GM12865 (cell line): ENCODE data around the gene CNN1.
"Not testable (repeated sequence)": the region's sequence is repeated elsewhere in the genome, so short reads cannot be mapped to it uniquely, and the experiment has no call there.

Source experiments
- DNase-seq: peaks from one replicate; pipeline ENCODE4 v3.0.0; 2010; ENCODE audit warnings: low read depth
- H3K4me3 ChIP-seq: 2 replicates; pipeline ENCODE4 v1.5.1; 2011; ENCODE audit warnings: mild to moderate bottlenecking, low read depth, low read length, control low read depth
- TF ChIP-seq, protein P1 (sequence below): IDR thresholded peaks from 2 replicates; pipeline ENCODE4 v1.5.1; 2011; ENCODE audit warnings: low read length, control low read depth, low read depth, inconsistent platforms; ENCODE audit not compliant: insufficient read depth; ENCODE audit errors: missing control alignments

The CNN1 gene

DNA sequence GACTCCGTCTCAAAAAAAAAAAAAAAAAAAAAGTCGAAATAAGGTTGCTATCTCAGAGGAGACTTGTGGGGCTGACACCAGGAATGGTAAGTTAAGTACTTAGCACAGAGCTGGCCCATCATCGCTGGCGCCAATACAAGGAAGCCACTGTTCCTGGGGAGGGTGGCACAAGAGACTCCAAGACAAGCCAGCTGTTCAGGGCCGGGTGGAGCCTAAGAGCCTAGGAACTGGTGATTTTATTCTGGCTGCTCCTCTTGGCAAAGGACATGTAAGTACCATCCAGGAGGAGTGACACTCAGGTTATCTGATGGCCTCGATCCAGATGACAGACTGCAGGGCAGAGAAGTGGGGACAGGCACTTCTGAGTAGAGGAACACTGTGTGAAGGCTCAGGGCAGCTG, 16.6 kb downstream of the CNN1 start:
- no peak for DNase-seq
- no peak overlapping the region for H3K4me3 ChIP-seq

DNA sequence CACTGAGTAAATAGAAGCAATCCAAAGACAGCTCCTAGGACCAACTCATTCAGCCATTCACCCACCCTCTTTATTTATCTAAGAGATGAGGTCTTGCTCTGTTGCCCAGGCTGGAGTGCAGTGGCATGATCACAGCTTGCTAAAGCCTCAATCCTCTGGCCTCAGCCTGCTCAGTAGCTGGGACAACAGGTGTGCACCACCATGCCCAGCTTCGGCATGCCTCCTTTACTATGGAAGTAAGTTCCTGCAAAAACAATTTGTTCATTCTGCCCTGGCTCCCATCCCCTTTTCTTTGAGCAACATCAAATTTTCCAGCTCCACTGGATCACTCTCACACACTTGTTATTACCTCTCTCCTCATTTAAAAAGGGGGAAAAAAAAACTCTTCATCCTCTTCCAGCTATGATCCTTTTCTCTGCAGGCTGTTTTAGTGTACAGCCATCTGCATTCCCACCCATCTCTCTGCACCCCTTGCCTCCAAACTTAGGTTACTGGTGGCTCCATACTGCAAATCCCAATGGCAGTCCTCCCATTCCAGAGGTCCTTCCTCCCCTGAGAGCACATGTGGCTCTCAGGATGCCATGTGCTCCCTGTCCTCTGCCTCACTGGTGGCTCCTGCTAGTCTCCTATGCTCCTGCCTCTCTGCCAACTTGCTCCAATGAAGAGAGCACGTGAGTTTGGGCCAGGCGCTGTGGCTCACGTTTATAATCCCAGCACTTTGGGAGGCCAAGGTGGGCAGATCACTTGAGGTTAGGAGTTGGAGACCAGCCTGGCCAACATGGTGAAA, 18.2 kb downstream of the CNN1 start:
- TF ChIP-seq, protein P1, sequence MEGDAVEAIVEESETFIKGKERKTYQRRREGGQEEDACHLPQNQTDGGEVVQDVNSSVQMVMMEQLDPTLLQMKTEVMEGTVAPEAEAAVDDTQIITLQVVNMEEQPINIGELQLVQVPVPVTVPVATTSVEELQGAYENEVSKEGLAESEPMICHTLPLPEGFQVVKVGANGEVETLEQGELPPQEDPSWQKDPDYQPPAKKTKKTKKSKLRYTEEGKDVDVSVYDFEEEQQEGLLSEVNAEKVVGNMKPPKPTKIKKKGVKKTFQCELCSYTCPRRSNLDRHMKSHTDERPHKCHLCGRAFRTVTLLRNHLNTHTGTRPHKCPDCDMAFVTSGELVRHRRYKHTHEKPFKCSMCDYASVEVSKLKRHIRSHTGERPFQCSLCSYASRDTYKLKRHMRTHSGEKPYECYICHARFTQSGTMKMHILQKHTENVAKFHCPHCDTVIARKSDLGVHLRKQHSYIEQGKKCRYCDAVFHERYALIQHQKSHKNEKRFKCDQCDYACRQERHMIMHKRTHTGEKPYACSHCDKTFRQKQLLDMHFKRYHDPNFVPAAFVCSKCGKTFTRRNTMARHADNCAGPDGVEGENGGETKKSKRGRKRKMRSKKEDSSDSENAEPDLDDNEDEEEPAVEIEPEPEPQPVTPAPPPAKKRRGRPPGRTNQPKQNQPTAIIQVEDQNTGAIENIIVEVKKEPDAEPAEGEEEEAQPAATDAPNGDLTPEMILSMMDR, result no peak
- DNase-seq, result no peak
- H3K4me3 ChIP-seq, result no peak overlapping the region

More for the DNA sequence above, 16.6 kb downstream of the CNN1 start:
- TF ChIP-seq, protein P1, result no peak

- TF ChIP-seq, protein P1, result no peak
- peak; percentile 99 for DNase-seq
These were observed 20.5 kb downstream of the CNN1 start, which contains the start of gene ELOF1 for GRCh38 chr19:11558881-11559828. Gene ELOF1 (minus strand): TSS chr19:11559230. CDS start chr19:11554347, 4,883 bp downstream.

DNA sequence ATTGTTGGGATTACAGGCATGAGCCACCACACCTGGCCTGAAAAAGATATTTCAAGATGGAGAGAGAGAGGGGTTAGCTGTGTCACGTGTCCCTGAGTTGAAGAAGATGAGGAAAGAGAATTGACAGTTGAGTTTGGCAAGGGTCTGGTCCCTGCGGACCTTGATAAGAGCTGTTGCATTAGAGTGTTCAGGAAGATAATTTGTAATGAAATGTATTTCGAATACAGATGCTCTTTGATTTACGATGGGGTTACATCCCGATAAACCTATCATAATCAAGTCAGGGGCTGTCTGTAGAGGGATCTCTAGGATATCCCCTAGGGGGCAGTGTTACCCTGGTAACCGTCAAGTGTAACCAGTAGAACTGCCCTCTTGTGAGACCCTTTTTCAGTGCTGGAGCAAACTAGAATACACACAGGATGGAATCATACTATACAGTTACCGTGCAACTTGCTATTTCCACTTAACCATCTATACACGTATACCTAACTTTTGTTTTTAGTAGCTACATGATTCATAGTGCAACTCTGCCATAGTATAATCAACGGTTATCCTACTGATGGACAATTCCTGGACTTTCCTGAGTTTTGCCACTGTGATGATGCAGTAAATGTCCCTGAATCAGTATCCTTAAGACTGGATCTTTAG, 21.9 kb downstream of the CNN1 start:
- peak; percentile 93 for DNase-seq
- TF ChIP-seq, protein P1, result peak; percentile 80

More at GRCh38 chr19:11558881-11559828, 20.5 kb downstream of the CNN1 start, which contains the start of gene ELOF1:
- peak within 1 kb of the TSS; percentile 94 for H3K4me3 ChIP-seq

GRCh38 chr19:11563532-11563931, 24.9 kb downstream of the CNN1 start:
- TF ChIP-seq, protein P1, result no peak

More for the DNA sequence above, 21.9 kb downstream of the CNN1 start:
- peak overlapping the region; percentile 94 for H3K4me3 ChIP-seq

GRCh38 chr19:11564082-11564807, 25.6 kb downstream of the CNN1 start:
- H3K4me3 ChIP-seq, DNase-seq: not testable (repeated sequence)

More at GRCh38 chr19:11563532-11563931, 24.9 kb downstream of the CNN1 start:
- DNase-seq, result no peak
- H3K4me3 ChIP-seq, result no peak overlapping the region

DNA sequence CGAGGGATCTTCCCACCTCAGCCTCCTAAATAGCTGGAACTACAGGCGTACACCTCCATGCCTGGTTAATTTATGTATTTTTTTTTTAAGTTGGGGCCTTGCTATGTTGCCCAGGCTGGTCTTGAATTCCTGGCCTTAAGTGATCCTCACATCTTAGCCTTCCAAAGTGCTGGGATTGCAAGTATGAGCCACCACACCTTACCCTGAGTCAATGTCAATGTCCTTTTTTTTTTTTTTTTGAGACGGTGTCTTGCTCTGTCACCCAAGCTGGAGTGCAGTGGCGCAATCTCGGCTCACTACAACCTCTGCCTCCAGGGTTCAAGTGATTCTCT, 27.0 kb downstream of the CNN1 start:
- not testable (repeated sequence) for DNase-seq, H3K4me3 ChIP-seq
